ENCODE data around the gene ZNF865. TPM values are rescaled to one million over a fixed set of nuclear protein-coding genes. Genes with fewer than 3 reads are reported as not detected.

Gene ZNF865
- total and polyA plus RNA-seq, 8 donors: 1.3 to 60.5 (median 6.6) TPM

DNA sequence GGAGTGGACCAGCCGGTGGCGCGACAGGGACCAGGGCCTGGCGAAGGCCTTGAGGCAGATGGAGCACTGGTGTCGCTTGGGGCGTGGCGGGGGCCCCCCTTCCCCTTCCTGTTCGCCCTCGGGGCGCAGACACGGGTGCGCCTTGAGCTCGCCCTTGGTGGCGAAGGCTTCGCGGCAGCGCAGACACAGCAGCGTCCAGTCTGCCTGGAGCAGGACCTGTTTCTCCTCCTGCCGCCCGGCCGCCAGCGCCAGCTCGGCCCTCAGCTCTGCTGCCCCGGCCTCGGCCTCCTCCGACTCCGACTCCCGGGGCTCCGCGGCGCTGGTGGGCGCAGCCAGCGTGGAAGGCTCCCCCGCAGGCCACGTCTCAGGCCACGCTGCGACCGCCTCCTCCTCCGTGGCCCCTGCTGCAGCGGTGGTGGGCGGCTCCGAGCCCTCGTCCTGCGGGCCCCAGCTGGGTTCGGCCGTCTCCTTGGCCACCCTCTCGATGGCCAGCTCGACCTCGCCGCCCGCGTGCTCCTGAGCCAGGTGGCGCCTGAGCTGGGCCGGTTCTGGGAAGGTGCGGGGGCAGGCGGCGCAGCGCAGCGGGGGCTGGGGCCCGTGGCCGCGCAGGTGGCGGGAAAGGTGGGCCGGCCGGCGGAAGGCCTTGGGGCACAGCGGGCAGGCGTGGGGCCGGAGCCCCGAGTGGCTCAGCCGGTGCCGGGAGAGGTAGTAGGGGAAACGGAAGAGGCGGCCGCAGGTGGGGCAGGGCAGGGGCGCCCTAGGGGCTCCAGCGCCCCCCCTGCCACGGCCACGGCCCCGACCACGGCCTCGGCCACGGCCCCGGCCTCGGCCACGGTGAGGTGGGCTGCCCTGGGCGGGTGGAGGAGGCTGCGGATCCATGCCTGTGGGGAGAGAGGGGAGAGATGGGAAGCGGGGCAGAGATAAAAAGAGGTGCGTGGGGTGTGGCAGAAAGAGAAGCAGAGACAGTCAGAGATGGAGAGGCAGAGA is 26.4 kb upstream of the ZNF865 start:
- H3K36me3 ChIP-seq: peaks cover 16 to 31% (median 29%) of the 10 kb centered on the region in 4 donors
- H3K27ac ChIP-seq: peak overlapping the region in 4 of 5 donors; percentile 92 to 96 (median 94)
- peak in 1 of 2 donors; percentile 9 for DNase-seq
- WGBS, 5 donors: 84 to 89% (median 88%) methylated on average over 72 to 90 of the region's 90 CpGs
- TF ChIP-seq, protein P1, sequence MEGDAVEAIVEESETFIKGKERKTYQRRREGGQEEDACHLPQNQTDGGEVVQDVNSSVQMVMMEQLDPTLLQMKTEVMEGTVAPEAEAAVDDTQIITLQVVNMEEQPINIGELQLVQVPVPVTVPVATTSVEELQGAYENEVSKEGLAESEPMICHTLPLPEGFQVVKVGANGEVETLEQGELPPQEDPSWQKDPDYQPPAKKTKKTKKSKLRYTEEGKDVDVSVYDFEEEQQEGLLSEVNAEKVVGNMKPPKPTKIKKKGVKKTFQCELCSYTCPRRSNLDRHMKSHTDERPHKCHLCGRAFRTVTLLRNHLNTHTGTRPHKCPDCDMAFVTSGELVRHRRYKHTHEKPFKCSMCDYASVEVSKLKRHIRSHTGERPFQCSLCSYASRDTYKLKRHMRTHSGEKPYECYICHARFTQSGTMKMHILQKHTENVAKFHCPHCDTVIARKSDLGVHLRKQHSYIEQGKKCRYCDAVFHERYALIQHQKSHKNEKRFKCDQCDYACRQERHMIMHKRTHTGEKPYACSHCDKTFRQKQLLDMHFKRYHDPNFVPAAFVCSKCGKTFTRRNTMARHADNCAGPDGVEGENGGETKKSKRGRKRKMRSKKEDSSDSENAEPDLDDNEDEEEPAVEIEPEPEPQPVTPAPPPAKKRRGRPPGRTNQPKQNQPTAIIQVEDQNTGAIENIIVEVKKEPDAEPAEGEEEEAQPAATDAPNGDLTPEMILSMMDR (IDR thresholded peaks at IDR 0.05): no peak
- no peak for TF ChIP-seq EP300 (IDR thresholded peaks at IDR 0.05)
- TF ChIP-seq POLR2A (IDR thresholded peaks at IDR 0.05): no peak
- TF ChIP-seq POLR2AphosphoS5 (IDR thresholded peaks at IDR 0.05): no peak
- H3K9me3 ChIP-seq: no peaks in the 10 kb centered on the region
- no peaks in the 10 kb centered on the region for H3K27me3 ChIP-seq
- intact Hi-C loops (cut with DNase I; ENCODE audit: low total_unique reads): no loop called here
- peak overlapping the region; percentile 73 to 95 (median 82) for H3K4me3 ChIP-seq
- H3K4me1 ChIP-seq: peaks cover 20 to 35% (median 31%) of the 10 kb centered on the region in 4 donors

DNA sequence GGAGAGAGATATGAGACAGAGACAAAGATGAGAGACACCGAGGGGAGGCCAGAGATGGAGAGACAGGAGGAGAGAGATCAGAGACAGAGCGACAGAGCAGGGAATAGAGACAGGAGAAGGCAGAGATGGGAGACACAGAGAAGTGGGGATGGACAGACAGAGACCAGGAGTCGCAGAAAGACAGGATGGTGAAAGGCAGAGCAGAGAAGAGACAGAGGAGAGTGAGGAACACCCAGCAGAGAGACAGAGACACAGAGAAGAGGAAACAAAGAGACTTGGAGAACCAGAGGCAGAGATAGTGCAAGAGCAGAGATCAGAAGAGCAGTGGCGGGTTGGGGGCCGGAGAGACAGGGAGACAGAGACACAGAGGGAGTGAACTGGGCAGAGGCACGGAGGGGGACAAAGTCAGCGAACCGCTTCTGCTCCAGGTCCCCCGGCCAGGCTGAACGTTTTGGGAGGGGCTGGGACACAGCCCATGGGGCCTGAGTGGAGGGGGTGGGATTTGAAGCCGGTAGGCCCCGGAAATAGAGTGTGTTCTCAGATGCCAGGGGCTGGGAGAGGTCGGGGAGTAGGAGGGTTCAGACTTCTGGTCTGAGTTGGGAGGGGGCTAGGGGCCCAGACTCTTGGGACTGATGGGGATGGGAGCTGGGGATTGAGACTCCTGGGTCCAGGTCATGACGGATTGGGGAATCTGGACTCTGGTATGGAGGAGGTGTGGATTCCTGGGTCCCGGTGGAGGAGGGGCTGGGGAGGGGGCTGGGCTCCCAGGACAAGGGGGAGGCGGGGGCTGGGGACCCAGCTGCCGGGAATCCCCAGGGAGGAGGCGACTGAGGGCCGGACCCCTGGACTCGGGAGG is 25.5 kb upstream of the ZNF865 start:
- intact Hi-C loops (cut with DNase I; ENCODE audit: low total_unique reads): no loop called here
- Histone ChIP-seq H3K4me1 (peaks cover 20 to 35% (median 31%) of the 10 kb centered on the region in 4 donors), H3K36me3 (peaks cover 16 to 31% (median 29%) of the 10 kb centered on the region in 4 donors), H3K9me3 (no peaks in the 10 kb centered on the region), H3K27ac (peak overlapping the region; percentile 92 to 96 (median 93)), H3K4me3 (peak overlapping the region; percentile 73 to 95 (median 82)), H3K27me3 (no peaks in the 10 kb centered on the region)
- DNase-seq: peak in 1 of 2 donors; percentile 72
- no peak for TF ChIP-seq POLR2A (IDR thresholded peaks at IDR 0.05)
- TF ChIP-seq, protein P1 (IDR thresholded peaks at IDR 0.05): no peak
- TF ChIP-seq EP300 (IDR thresholded peaks at IDR 0.05): no peak
- no peak for TF ChIP-seq POLR2AphosphoS5 (IDR thresholded peaks at IDR 0.05)
- 4 to 11% (median 10%) methylated on average over 15 to 20 of the region's 20 CpGs for WGBS, 5 donors

DNA sequence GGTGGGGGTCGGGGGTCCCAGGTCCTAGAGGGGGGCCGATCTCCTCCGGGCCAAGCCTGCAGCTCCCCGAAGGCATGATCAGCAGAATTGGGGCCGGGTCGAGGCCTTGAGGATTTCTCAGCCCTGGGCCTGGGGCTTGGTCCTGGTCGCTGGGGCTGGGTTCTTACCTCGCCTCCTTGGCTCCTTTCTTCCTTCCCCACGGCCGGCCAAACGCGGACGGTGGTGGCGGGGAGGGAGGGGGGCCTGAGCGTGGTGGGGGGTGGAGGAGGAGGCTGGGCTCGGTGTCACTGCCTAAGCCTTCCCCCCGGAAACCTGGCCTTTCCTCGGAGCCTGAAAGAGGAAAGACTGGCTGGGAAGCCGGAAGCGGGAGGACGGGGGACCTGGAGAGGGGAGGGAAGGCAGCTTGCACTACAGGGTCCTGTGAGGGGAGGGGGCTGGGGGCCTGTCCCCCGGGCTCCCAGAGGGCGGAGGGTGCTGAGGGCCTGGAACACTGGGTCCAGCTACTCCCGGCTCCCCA is 24.8 kb upstream of the ZNF865 start, which contains the start of gene ZNF579:
TSS of gene ZNF579 (minus strand) at position 221 of the 517 bp plus-strand sequence. CDS start 1,209 bp downstream, outside the sequence.
- Histone ChIP-seq H3K9me3 (no peaks in the 10 kb centered on the region), H3K27me3 (peaks cover 0 to 3% (median 0%) of the 10 kb centered on the region in 3 donors), H3K36me3 (peaks cover 16 to 31% (median 29%) of the 10 kb centered on the region in 4 donors), H3K4me1 (peaks cover 24 to 41% (median 35%) of the 10 kb centered on the region in 4 donors), H3K27ac (peak within 1 kb of the TSS; percentile 92 to 96 (median 93)), H3K4me3 (peak within 1 kb of the TSS; percentile 73 to 95 (median 82))
- DNase-seq: peak; percentile 89 to 96
- intact Hi-C loops (cut with DNase I; ENCODE audit: low total_unique reads): no loop called here
- WGBS, 5 donors: 0 to 2% (median 0%) methylated on average over 14 to 24 of the region's 24 CpGs
- TF ChIP-seq, protein P1 (IDR thresholded peaks at IDR 0.05): no peak
- TF ChIP-seq POLR2AphosphoS5 (IDR thresholded peaks at IDR 0.05) (peak; percentile 42 to 89 (median 45)), EP300 (IDR thresholded peaks at IDR 0.05) (no peak)
